Calu3 (cell line): Measurements from ENCODE around the gene SPATA21. TPM values are rescaled to one million over a fixed set of nuclear protein-coding genes. Genes with fewer than 3 reads are reported as not detected.

Experiments
- BruUV-seq: library from RNA; stranded (reverse); fragments of 400-500 nt; replicated peaks from 2 replicates; lab custom pipeline; 2021; lab: Mats Ljungman, UMichigan
- CTCF ChIA-PET: fragments of 300-600 bp; sonication (Branson Sonifier 250); formaldehyde crosslinking; loops from one replicate; lab custom pipeline; 2022; ENCODE audit warnings: antibody characterized with exemption; lab: Charles Lee
- DNase-seq: peaks from one replicate; pipeline ENCODE4 v3.0.0; 2022
- H3K27ac Mint-ChIP-seq: one replicate; pipeline ENCODE4 v1.8.0; 2022; ENCODE audit warnings: mixed read lengths; ENCODE audit not compliant: unreplicated experiment
- H3K27me3 Mint-ChIP-seq: one replicate; pipeline ENCODE4 v1.8.0; 2022; ENCODE audit warnings: mixed read lengths; ENCODE audit not compliant: unreplicated experiment
- H3K36me3 Mint-ChIP-seq: one replicate; pipeline ENCODE4 v1.8.0; 2022; ENCODE audit warnings: mild to moderate bottlenecking, moderate library complexity, mixed read lengths; ENCODE audit not compliant: insufficient read depth, unreplicated experiment
- H3K4me1 Mint-ChIP-seq: one replicate; pipeline ENCODE4 v1.8.0; 2022; ENCODE audit warnings: mild to moderate bottlenecking, low read depth, mixed read lengths; ENCODE audit not compliant: unreplicated experiment
- H3K4me3 Mint-ChIP-seq: one replicate; pipeline ENCODE4 v1.8.0; 2022; ENCODE audit warnings: mild to moderate bottlenecking, low read depth, moderate library complexity, mixed read lengths; ENCODE audit not compliant: unreplicated experiment
- H3K9me3 Mint-ChIP-seq: one replicate; pipeline ENCODE4 v1.8.0; 2022; ENCODE audit warnings: low read depth, mixed read lengths; ENCODE audit not compliant: unreplicated experiment
- CTCF ChIP-seq: fragments of 200-600 bp; IDR thresholded peaks from one replicate; pipeline ENCODE4 v1.8.0; 2022; ENCODE audit warnings: antibody characterized with exemption; ENCODE audit not compliant: unreplicated experiment
- intact Hi-C: fragments of 100-400 bp; cut with micrococcal nuclease; formaldehyde crosslinking; loops from one replicate; pipeline ENCODE4 v1.10.0; 2022; ENCODE audit not compliant: unreplicated experiment
- total RNA-seq: library from RNA; stranded (reverse); gene quantifications from 2 replicates; pipeline ENCODE4 v1.2.3, GENCODE V29; 2022

Gene SPATA21
- total RNA-seq, 1 experiment from 2014 or later = not detected

DNA sequence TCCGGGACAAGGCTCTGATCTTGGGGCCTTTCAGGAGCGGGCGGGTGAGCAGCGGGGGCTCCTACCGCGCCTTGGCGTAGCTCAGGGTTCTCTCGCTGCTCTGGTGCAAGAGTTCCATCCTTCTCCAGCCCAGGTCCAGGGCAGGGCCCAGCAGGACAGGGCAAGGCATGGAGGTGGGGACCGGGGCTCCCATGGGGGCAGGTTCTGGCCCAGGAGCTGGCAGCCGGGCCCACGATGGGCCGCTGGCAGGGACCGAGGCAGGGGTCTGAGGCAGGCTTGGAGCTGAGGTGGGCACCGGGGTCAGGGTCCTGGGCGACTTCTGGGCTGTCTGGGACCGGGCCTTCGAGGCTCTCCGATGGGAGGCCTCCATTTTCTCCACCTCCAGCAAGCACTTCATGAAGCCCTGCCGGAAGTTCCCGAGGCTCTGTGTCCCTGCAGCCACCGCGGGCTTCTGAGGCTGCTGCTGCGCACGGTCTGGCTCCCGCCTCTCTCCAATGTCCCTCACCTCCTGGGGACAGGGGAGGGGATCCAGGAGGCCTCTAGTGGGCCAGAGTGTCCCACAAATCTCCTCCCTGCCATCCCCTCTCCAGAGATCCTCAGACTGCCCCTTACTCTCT lies 27.6 kb downstream of the SPATA21 start:
- no peak overlapping the region for H3K27ac Mint-ChIP-seq
- H3K4me1 Mint-ChIP-seq = no peaks in the 10 kb centered on the region
- peaks cover 54% of the 10 kb centered on the region for H3K27me3 Mint-ChIP-seq
- no peak for TF ChIP-seq CTCF
- no peaks in the 10 kb centered on the region for H3K9me3 Mint-ChIP-seq
- CTCF ChIA-PET = no interaction called here
- H3K4me3 Mint-ChIP-seq = no peak overlapping the region
- BruUV-seq = no TSS peak
- intact Hi-C loops = no loop called here
- no peak for DNase-seq
- peaks cover 10% of the 10 kb centered on the region for H3K36me3 Mint-ChIP-seq

GRCh38 chr1:16406868-16407267 lies 30.4 kb downstream of the SPATA21 start:
- Mint-ChIP-seq H3K27ac (no peak overlapping the region), H3K4me3 (no peak overlapping the region), H3K27me3 (peaks cover 36% of the 10 kb centered on the region), H3K9me3 (no peaks in the 10 kb centered on the region), H3K4me1 (no peaks in the 10 kb centered on the region), H3K36me3 (peaks cover 10% of the 10 kb centered on the region)
- intact Hi-C loops = no loop called here
- CTCF ChIA-PET = no interaction called here
- BruUV-seq = no TSS peak
- TF ChIP-seq CTCF = no peak
- no peak for DNase-seq

DNA sequence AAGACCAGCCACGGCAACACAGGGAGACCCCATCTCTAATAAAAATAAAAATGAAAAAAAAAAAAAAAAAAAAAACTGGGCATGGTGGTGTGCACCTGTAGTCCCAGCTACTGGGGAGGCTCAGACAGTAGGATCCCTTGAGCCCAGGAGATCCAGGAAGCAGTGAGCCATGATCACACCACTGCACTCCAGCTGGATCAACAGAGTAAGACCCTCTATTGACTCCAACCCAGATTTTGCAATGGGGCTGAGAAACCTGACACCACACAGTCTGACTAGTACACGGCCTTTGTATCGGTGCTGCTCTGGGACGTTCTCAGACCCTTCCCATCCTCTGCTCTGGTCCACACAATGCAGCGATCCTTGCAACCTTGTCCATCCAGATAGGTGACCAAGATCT lies 31.8 kb downstream of the SPATA21 start:
- CTCF ChIA-PET = interaction anchor here (0.6 kb wide), 1 partner anchor 17 kb away, joined by 3 read pairs; no protein-coding TSS in a partner anchor

DNA sequence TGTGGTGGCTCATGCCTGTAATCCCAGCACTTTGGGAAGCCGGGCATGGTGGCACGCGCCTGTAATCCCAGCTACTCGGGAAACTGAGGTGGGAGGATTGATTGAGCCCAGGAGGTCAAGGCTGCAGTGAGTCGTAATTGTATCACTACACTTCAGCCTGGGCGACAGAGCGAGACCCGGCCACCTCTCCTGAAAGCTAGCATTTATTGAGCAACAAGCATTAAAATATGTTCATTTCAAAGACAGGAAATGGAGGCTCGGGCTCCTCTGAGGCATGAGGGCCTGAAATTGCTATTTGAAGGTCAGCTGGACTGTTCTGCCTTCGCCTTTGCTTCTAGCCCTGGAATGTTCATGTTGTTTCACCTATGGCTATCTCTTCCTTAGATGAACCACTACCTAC lies 34.5 kb downstream of the SPATA21 start:
- Mint-ChIP-seq H3K4me1 (no peaks in the 10 kb centered on the region), H3K9me3 (no peaks in the 10 kb centered on the region), H3K27me3 (no peaks in the 10 kb centered on the region), H3K4me3 (no peak overlapping the region), H3K36me3 (peaks cover 10% of the 10 kb centered on the region), H3K27ac (no peak overlapping the region)
- CTCF ChIA-PET = no interaction called here
- intact Hi-C loops = no loop called here
- no TSS peak for BruUV-seq
- TF ChIP-seq CTCF = no peak
- DNase-seq = no peak

More for the DNA sequence above, 31.8 kb downstream of the SPATA21 start:
- Mint-ChIP-seq H3K4me3 (no peak overlapping the region), H3K27me3 (peaks cover 22% of the 10 kb centered on the region), H3K27ac (no peak overlapping the region), H3K9me3 (no peaks in the 10 kb centered on the region), H3K36me3 (peaks cover 10% of the 10 kb centered on the region), H3K4me1 (no peaks in the 10 kb centered on the region)
- DNase-seq = no peak
- intact Hi-C loops = no loop called here
- no peak for TF ChIP-seq CTCF
- no TSS peak for BruUV-seq
